ENCODE measurements around the gene ERP44. TPM values are rescaled to one million over a fixed set of nuclear protein-coding genes. Genes with fewer than 3 reads are reported as not detected.

Gene ERP44
- total RNA-seq, 1 donor from 2014 or later, result 13.5 TPM

DNA sequence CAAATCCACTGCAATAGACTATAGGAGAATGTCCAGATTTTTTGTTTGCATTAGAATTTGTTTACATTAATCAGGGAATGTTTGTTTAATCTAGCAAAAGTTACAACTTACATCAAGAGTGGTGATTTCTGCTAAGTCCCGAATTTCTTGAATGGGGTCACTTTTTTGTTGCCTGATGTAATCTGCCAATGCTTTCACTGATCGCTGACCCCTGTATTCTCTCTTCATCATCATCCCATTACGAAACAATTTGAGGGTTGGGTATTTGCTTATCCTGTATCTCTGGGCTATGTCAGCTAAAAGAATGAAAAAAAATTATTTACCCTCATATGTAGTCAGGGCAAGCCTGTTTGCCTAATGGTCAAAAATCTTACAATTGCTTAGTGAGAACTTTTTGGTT is 76.9 kb downstream of the ERP44 start:
- peaks cover 0 to 11% of the 10 kb centered on the region in 2 donors for H3K36me3 ChIP-seq
- H3K4me1 ChIP-seq, result no peaks in the 10 kb centered on the region
- DNase-seq (ENCODE audit: extremely low spot score in 2 of 2), result no peak
- no peaks in the 10 kb centered on the region for H3K27me3 ChIP-seq
- H3K4me3 ChIP-seq, result no peak overlapping the region
- no peak for TF ChIP-seq POLR2AphosphoS5 (IDR thresholded peaks at IDR 0.05; ENCODE audit: insufficient read depth in 1 of 2, low read depth in 1 of 2)
- TF ChIP-seq POLR2A (IDR thresholded peaks at IDR 0.05), result no peak
- TF ChIP-seq, protein P1, sequence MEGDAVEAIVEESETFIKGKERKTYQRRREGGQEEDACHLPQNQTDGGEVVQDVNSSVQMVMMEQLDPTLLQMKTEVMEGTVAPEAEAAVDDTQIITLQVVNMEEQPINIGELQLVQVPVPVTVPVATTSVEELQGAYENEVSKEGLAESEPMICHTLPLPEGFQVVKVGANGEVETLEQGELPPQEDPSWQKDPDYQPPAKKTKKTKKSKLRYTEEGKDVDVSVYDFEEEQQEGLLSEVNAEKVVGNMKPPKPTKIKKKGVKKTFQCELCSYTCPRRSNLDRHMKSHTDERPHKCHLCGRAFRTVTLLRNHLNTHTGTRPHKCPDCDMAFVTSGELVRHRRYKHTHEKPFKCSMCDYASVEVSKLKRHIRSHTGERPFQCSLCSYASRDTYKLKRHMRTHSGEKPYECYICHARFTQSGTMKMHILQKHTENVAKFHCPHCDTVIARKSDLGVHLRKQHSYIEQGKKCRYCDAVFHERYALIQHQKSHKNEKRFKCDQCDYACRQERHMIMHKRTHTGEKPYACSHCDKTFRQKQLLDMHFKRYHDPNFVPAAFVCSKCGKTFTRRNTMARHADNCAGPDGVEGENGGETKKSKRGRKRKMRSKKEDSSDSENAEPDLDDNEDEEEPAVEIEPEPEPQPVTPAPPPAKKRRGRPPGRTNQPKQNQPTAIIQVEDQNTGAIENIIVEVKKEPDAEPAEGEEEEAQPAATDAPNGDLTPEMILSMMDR (IDR thresholded peaks at IDR 0.05), result no peak
- intact Hi-C loops (cut with DNase I), result loop anchor here (1.0 kb wide), 1 partner anchor 196 kb away; no protein-coding TSS in a partner anchor
- no peaks in the 10 kb centered on the region for H3K9me3 ChIP-seq
- H3K27ac ChIP-seq, result no peak overlapping the region

- Histone ChIP-seq H3K27me3 (no peaks in the 10 kb centered on the region), H3K9me3 (no peaks in the 10 kb centered on the region), H3K36me3 (peaks cover 0 to 17% of the 10 kb centered on the region in 2 donors), H3K27ac (no peak overlapping the region), H3K4me3 (no peak overlapping the region), H3K4me1 (no peaks in the 10 kb centered on the region)
- no peak for DNase-seq (ENCODE audit: extremely low spot score in 2 of 2)
- TF ChIP-seq, protein P1 (IDR thresholded peaks at IDR 0.05), result no peak
- TF ChIP-seq POLR2AphosphoS5 (IDR thresholded peaks at IDR 0.05; ENCODE audit: insufficient read depth in 1 of 2, low read depth in 1 of 2) (no peak), POLR2A (IDR thresholded peaks at IDR 0.05) (no peak)
- intact Hi-C loops (cut with DNase I), result no loop called here
These were observed 78.5 kb downstream of the ERP44 start for GRCh38 chr9:100020121-100020795.

DNA sequence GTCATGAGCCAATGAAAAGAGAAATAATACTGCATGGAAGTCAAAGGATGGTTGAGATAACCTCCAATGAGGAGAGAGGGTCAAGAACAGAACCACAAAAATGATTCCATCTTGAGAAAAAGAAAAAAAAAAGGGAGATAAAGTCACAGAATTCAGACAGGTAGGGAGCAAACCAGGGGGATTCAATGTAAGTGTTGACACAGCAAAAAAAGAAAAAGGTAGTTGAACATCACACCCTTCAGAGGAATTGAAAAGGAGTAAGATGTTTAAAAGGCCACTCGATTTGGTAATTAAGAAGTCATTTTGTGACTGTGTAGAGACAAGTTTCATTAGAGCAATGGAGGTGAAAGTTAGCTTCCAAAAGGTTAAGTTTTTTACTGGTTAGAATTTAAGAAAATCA is 79.3 kb downstream of the ERP44 start:
- H3K9me3 ChIP-seq, result no peaks in the 10 kb centered on the region
- TF ChIP-seq POLR2AphosphoS5 (IDR thresholded peaks at IDR 0.05; ENCODE audit: insufficient read depth in 1 of 2, low read depth in 1 of 2), result no peak
- TF ChIP-seq, protein P1 (IDR thresholded peaks at IDR 0.05), result no peak
- no peak for TF ChIP-seq POLR2A (IDR thresholded peaks at IDR 0.05)
- no peak for DNase-seq (ENCODE audit: extremely low spot score in 2 of 2)
- no peaks in the 10 kb centered on the region for H3K4me1 ChIP-seq
- no peak overlapping the region for H3K4me3 ChIP-seq
- no peak overlapping the region for H3K27ac ChIP-seq
- H3K27me3 ChIP-seq, result no peaks in the 10 kb centered on the region
- intact Hi-C loops (cut with DNase I), result no loop called here
- peaks cover 0 to 12% of the 10 kb centered on the region in 2 donors for H3K36me3 ChIP-seq

GRCh38 chr9:100014846-100015245 is 84.0 kb downstream of the ERP44 start:
- TF ChIP-seq POLR2A (IDR thresholded peaks at IDR 0.05), result no peak
- intact Hi-C loops (cut with DNase I), result no loop called here
- H3K9me3 ChIP-seq, result no peaks in the 10 kb centered on the region
- H3K4me3 ChIP-seq, result no peak overlapping the region
- H3K27me3 ChIP-seq, result no peaks in the 10 kb centered on the region
- no peaks in the 10 kb centered on the region for H3K4me1 ChIP-seq
- no peak overlapping the region for H3K27ac ChIP-seq
- no peak for DNase-seq (ENCODE audit: extremely low spot score in 2 of 2)
- peaks cover 0 to 23% of the 10 kb centered on the region in 2 donors for H3K36me3 ChIP-seq

DNA sequence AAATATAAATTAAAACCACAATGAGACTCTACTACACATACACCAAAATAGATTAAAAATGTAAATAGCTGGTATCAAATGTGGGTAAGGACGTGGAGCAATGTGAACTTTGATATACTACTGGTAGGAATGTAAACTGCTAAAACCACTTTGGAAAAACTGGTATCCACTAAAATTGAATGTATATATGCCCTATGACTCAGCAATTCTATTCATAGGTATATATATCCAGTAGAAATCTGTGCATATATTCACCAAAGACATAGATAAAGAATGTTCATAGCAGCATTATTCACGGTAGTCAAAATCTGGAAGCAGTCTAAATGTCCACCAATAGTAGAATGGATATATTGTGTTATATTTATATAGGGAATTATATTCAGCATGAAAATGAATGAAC is 85.2 kb downstream of the ERP44 start:
- H3K9me3 ChIP-seq, result no peaks in the 10 kb centered on the region
- DNase-seq (ENCODE audit: extremely low spot score in 2 of 2), result no peak
- peaks cover 0 to 23% of the 10 kb centered on the region in 2 donors for H3K36me3 ChIP-seq
- H3K4me3 ChIP-seq, result no peak overlapping the region
- intact Hi-C loops (cut with DNase I), result no loop called here
- no peak overlapping the region for H3K27ac ChIP-seq
- no peaks in the 10 kb centered on the region for H3K27me3 ChIP-seq
- TF ChIP-seq POLR2AphosphoS5 (IDR thresholded peaks at IDR 0.05; ENCODE audit: insufficient read depth in 1 of 2, low read depth in 1 of 2), result no peak
- TF ChIP-seq POLR2A (IDR thresholded peaks at IDR 0.05), result no peak
- TF ChIP-seq, protein P1 (IDR thresholded peaks at IDR 0.05), result no peak
- no peaks in the 10 kb centered on the region for H3K4me1 ChIP-seq

All from vagina (tissue), 2 donors.